Loucy (cell line): ENCODE results near the gene UAP1L1.

Source experiments
- H2AFZ ChIP-seq: fragments of 200-600 bp; sonication (generic); 2 replicates; pipeline ENCODE4 v1.6.0; 2016; ENCODE audit warnings: antibody characterized with exemption, mild to moderate bottlenecking, low read length, moderate library complexity
- H3F3A ChIP-seq: fragments of 200-600 bp; 2 replicates; pipeline ENCODE4 v1.6.0; 2016; ENCODE audit warnings: antibody characterized with exemption, low read depth, mild to moderate bottlenecking
- H3K27me3 ChIP-seq: fragments of 200-600 bp; sonication (generic); 2 replicates; pipeline ENCODE4 v1.6.1; 2014; ENCODE audit warnings: low read length, mild to moderate bottlenecking; ENCODE audit not compliant: insufficient read depth, poor library complexity, severe bottlenecking
- H3K36me3 ChIP-seq: fragments of 200-600 bp; sonication (generic); 2 replicates; pipeline ENCODE4 v1.6.1; 2016; ENCODE audit warnings: low read length; ENCODE audit not compliant: insufficient read depth
- H3K4me1 ChIP-seq: fragments of 200-600 bp; sonication (generic); 2 replicates; pipeline ENCODE4 v1.5.1; 2014; ENCODE audit warnings: low read length, mild to moderate bottlenecking; ENCODE audit not compliant: insufficient read depth, poor library complexity, severe bottlenecking
- H3K4me2 ChIP-seq: fragments of 200-600 bp; sonication (generic); 2 replicates; pipeline ENCODE4 v1.6.0; 2014; ENCODE audit warnings: antibody characterized with exemption, low read length, low read depth, mild to moderate bottlenecking; ENCODE audit not compliant: poor library complexity, severe bottlenecking
- H3K4me3 ChIP-seq: fragments of 200-600 bp; sonication (generic); 2 replicates; pipeline ENCODE4 v1.5.1; 2014; ENCODE audit warnings: low read length, mild to moderate bottlenecking, mixed read lengths; ENCODE audit not compliant: poor library complexity, severe bottlenecking
- H3K79me2 ChIP-seq: fragments of 200-600 bp; sonication (generic); 2 replicates; pipeline ENCODE4 v1.6.1; 2014; ENCODE audit warnings: low read length; ENCODE audit not compliant: insufficient read depth
- H3K9ac ChIP-seq: fragments of 200-600 bp; sonication (generic); 2 replicates; pipeline ENCODE4 v1.6.0; 2014; ENCODE audit warnings: mild to moderate bottlenecking, low read depth, low read length, moderate library complexity; ENCODE audit not compliant: poor library complexity, severe bottlenecking
- H3K9me2 ChIP-seq: fragments of 200-600 bp; sonication (generic); replicated peaks from 2 replicates; pipeline ENCODE4 v1.6.1; 2016; ENCODE audit warnings: low read depth, low read length, mixed read lengths
- H3K9me3 ChIP-seq: fragments of 200-600 bp; sonication (generic); 2 replicates; pipeline ENCODE4 v1.6.1; 2014; ENCODE audit warnings: mild to moderate bottlenecking, antibody characterized with exemption, low read length, low read depth; ENCODE audit not compliant: insufficient read depth
- H4K20me1 ChIP-seq: fragments of 200-600 bp; sonication (generic); 2 replicates; pipeline ENCODE4 v1.6.0; 2014; ENCODE audit warnings: antibody characterized with exemption, low read length, mild to moderate bottlenecking; ENCODE audit not compliant: insufficient read depth, poor library complexity, severe bottlenecking
- EZH2phosphoT487 ChIP-seq: fragments of 200-600 bp; IDR thresholded peaks from 2 replicates; pipeline ENCODE4 v1.6.1; 2018; ENCODE audit warnings: antibody characterized with exemption, mild to moderate bottlenecking, moderate library complexity, borderline replicate concordance
- TF ChIP-seq, protein P1 (sequence below): fragments of 200-600 bp; sonication (generic); conservative IDR thresholded peaks from 2 replicates; pipeline ENCODE4 v1.5.1; 2014; ENCODE audit warnings: mild to moderate bottlenecking, antibody characterized with exemption, low read length

The UAP1L1 gene

DNA sequence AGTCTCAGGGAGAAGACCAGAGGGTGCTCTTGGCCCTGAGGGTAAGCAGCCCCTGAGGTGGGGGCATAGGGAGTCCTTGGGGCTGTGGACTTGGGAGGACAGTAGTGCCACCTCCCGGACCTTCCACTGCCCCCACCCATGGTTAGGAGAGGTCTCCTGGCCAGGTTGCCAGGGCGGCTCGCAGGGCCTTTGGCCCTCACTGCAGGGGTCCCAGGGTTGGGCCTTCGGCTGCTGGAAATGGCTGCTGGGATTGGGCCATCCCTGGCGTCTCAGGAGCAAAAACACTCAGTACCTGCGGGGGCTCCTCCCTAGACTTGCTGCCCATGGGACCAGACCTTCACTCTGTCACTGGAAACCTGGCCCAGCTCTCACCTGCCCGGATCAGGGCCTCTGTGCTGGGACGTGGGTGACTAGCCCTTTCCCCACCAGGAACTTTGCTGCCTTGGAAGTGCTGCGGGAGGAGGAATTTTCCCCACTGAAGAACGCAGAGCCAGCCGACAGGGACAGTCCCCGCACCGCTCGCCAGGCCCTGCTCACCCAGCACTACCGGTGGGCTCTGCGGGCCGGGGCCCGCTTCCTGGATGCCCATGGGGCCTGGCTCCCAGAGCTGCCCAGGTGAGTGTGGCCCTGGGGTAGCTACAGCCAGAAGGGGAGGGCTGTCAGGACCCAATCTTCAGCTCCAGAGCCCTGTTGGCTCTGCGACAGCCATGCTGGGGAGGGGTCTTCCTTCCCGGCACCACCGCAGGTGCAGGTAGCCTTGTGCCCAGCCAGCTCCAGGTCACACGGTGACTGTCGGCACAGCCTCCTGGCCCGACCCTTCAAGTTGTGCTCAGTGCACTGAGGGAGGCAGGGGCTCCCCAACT lies 3.2 kb downstream of the UAP1L1 start:
- Histone ChIP-seq H3K9me3 (no peaks in the 10 kb centered on the region), H3K9me2 (no peaks in the 10 kb centered on the region), H3K27me3 (no peaks in the 10 kb centered on the region), H3F3A (no peaks in the 10 kb centered on the region), H3K36me3 (no peaks in the 10 kb centered on the region), H4K20me1 (peaks cover 5% of the 10 kb centered on the region), H2AFZ (no peak overlapping the region), H3K79me2 (peaks cover 5% of the 10 kb centered on the region; the same call in 1 of the 2 replicates), H3K4me1 (no peaks in the 10 kb centered on the region), H3K4me3 (no peak overlapping the region), H3K9ac (no peak overlapping the region), H3K4me2 (no peak overlapping the region)
- TF ChIP-seq EZH2phosphoT487 = no peak
- TF ChIP-seq, protein P1, sequence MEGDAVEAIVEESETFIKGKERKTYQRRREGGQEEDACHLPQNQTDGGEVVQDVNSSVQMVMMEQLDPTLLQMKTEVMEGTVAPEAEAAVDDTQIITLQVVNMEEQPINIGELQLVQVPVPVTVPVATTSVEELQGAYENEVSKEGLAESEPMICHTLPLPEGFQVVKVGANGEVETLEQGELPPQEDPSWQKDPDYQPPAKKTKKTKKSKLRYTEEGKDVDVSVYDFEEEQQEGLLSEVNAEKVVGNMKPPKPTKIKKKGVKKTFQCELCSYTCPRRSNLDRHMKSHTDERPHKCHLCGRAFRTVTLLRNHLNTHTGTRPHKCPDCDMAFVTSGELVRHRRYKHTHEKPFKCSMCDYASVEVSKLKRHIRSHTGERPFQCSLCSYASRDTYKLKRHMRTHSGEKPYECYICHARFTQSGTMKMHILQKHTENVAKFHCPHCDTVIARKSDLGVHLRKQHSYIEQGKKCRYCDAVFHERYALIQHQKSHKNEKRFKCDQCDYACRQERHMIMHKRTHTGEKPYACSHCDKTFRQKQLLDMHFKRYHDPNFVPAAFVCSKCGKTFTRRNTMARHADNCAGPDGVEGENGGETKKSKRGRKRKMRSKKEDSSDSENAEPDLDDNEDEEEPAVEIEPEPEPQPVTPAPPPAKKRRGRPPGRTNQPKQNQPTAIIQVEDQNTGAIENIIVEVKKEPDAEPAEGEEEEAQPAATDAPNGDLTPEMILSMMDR = no peak

DNA sequence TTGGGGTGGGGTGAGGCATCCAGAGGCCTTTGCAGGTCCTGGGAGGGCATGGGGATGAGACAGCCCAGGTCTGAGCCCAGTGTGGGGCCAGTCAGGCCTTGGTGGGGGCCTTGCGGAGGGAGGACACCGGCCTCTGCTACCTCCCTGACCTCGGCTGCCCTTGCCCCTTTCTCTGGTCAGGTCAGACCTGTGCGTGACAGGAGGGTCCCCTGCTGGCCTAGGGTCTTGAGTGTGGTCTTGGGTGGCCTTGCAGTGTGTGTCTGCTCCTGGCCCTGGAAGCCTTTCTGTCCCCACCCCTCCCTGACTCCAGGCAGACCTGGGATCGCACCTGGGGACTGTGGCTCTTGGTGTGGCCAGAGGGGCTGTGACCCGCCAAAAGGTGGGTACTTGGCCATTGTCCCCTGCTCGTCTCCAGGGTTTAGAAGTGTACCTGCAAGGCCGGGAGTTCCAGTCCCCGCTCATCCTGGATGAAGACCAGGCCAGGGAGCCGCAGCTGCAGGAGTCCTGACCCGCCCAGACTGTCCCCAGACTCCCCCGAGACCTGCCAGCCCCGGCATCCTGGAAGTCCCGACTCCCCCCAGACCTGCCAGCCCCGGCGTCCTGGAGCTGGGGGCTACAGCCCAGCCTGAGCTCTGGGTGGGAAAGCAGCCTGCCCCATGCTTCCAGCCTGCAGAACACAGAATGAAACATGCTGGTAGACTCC lies 5.1 kb downstream of the UAP1L1 start:
- H3F3A ChIP-seq = no peaks in the 10 kb centered on the region
- no peak overlapping the region for H3K4me3 ChIP-seq
- peaks cover 5% of the 10 kb centered on the region for H4K20me1 ChIP-seq
- H3K4me1 ChIP-seq = peaks cover 3% of the 10 kb centered on the region
- H3K4me2 ChIP-seq = no peak overlapping the region
- H3K27me3 ChIP-seq = no peaks in the 10 kb centered on the region
- H3K36me3 ChIP-seq = no peaks in the 10 kb centered on the region
- H3K9me2 ChIP-seq = no peaks in the 10 kb centered on the region
- TF ChIP-seq, protein P1 = no peak
- TF ChIP-seq EZH2phosphoT487 = no peak
- peaks cover 9% of the 10 kb centered on the region for H3K79me2 ChIP-seq
- no peak overlapping the region for H3K9ac ChIP-seq
- H3K9me3 ChIP-seq = no peaks in the 10 kb centered on the region
- H2AFZ ChIP-seq = no peak overlapping the region

DNA sequence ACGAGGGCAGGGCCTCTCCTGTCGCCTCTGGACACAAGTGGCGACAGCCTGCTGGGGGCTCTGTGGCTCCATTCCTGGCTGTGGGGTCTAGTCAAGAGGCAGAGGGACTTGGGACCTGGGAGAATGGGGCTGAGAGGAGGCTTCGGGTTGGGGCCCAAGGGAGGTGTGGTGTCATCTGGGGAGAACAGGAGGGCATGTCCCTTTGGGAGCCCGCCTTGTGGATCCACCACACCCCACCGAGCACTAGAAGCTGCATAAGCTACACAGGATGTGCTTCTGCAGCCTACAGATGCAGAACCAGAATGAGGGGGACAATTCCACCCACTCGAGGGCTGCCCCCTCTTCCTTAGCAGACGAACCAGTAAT lies 5.6 kb downstream of the UAP1L1 start:
- Histone ChIP-seq H3K9ac (no peak overlapping the region), H3K36me3 (no peaks in the 10 kb centered on the region), H3K27me3 (no peaks in the 10 kb centered on the region), H2AFZ (no peak overlapping the region), H3F3A (no peaks in the 10 kb centered on the region), H3K79me2 (peaks cover 13% of the 10 kb centered on the region), H3K9me3 (no peaks in the 10 kb centered on the region), H3K4me3 (no peak overlapping the region), H3K4me1 (peaks cover 8% of the 10 kb centered on the region), H3K9me2 (no peaks in the 10 kb centered on the region), H4K20me1 (peaks cover 5% of the 10 kb centered on the region), H3K4me2 (no peak overlapping the region)
- TF ChIP-seq EZH2phosphoT487 = no peak
- TF ChIP-seq, protein P1 = no peak
